Neural progenitor cell (in vitro differentiated cells): ENCODE data around the gene TMEM106B.

ENCODE experiments used
- EZH2 ChIP-seq: fragments of 200-600 bp; sonication (generic); IDR thresholded peaks from 2 replicates; pipeline ENCODE4 v1.6.1; 2017; ENCODE audit warnings: antibody characterized with exemption, mild to moderate bottlenecking, moderate library complexity
- EZH2phosphoT487 ChIP-seq: fragments of 200-600 bp; sonication (generic); IDR thresholded peaks from 2 replicates; pipeline ENCODE4 v1.6.1; 2017; ENCODE audit warnings: antibody characterized with exemption
- TF ChIP-seq, protein P1 (sequence below): fragments of 200-600 bp; sonication (generic); IDR thresholded peaks from 2 replicates; pipeline ENCODE4 v1.5.1; 2017; ENCODE audit warnings: antibody characterized with exemption, mild to moderate bottlenecking

DNA sequence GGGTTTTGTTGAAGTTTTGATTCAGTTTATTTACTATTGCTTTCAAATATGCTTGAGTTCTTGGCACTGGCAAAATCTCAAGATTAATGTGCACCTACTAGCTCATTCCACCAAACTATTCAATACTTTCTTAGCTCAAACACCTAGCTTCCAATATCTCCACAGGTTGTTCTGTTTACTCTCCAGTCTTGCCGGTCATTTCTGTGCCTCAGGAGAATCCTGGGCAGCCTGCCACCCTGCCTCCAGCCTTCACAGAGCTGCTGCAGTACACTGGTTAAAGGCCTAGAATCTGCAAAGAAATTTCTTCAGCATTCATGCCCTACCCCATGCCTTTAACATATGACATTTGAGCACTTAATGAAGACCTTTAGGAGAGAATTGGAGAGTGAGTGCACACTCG is 4.0 kb upstream of the TMEM106B start:
- TF ChIP-seq, protein P1, sequence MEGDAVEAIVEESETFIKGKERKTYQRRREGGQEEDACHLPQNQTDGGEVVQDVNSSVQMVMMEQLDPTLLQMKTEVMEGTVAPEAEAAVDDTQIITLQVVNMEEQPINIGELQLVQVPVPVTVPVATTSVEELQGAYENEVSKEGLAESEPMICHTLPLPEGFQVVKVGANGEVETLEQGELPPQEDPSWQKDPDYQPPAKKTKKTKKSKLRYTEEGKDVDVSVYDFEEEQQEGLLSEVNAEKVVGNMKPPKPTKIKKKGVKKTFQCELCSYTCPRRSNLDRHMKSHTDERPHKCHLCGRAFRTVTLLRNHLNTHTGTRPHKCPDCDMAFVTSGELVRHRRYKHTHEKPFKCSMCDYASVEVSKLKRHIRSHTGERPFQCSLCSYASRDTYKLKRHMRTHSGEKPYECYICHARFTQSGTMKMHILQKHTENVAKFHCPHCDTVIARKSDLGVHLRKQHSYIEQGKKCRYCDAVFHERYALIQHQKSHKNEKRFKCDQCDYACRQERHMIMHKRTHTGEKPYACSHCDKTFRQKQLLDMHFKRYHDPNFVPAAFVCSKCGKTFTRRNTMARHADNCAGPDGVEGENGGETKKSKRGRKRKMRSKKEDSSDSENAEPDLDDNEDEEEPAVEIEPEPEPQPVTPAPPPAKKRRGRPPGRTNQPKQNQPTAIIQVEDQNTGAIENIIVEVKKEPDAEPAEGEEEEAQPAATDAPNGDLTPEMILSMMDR = no peak
- TF ChIP-seq EZH2 (no peak), EZH2phosphoT487 (no peak)
